GM19455 (cell line): ENCODE results near the gene SHISAL2A.

Experiments used
- ATAC-seq: cut with Tn5 transposase; IDR thresholded peaks from one replicate; pipeline ENCODE4 v1.9.1; 2021; ENCODE audit not compliant: unreplicated experiment

The SHISAL2A gene

DNA sequence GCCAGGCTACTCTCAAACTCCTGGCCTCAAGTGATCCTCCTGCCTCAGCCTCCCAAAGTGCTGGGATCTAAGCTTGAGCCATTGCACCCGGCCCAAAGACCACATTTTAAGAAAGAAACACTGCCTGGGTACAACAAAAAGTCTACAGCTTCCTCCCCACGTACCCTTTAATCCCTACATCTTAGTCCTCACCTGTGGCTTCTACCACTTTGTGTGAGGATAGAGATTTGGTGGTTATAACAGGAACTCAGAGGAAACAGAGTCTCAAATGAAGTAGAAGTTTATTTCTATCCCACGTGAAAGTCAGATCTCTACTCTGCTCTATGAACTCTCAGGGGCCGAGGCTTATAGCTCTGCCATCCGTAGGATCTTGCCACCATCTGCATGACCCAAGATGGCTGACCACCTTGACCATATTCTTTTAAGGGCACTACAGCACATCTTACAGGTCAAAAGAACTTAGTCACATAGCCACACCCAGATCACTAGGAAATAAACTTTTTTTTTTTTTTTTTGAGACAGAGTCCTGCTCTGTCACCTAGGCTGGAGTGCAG, 17.4 kb upstream of the SHISAL2A start:
- no peak for ATAC-seq

DNA sequence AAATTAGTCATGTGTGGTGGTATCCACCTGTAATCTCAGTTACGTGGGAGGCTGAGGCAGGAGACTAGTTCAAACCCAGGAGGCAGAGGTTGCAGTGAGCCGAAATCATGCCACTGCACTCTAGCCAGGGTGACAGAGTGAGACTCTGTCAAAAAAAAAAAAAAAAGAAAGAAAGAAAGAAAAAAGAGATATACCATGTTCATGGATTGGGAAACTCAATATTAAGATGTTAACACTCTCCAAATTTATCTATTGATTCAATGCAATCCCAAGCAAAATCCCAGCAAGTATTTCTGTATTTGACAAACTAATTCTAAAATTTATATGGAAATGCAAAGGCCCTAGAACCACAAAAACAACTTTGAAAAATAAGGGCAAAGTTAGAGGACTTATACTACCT, 11.0 kb upstream of the SHISAL2A start:
- ATAC-seq = no peak

GRCh38 chr1:52623812-52624211, 9.2 kb upstream of the SHISAL2A start:
- ATAC-seq = no peak

- ATAC-seq = no peak
Observed at GRCh38 chr1:52627028-52627427, 5.9 kb upstream of the SHISAL2A start.

DNA sequence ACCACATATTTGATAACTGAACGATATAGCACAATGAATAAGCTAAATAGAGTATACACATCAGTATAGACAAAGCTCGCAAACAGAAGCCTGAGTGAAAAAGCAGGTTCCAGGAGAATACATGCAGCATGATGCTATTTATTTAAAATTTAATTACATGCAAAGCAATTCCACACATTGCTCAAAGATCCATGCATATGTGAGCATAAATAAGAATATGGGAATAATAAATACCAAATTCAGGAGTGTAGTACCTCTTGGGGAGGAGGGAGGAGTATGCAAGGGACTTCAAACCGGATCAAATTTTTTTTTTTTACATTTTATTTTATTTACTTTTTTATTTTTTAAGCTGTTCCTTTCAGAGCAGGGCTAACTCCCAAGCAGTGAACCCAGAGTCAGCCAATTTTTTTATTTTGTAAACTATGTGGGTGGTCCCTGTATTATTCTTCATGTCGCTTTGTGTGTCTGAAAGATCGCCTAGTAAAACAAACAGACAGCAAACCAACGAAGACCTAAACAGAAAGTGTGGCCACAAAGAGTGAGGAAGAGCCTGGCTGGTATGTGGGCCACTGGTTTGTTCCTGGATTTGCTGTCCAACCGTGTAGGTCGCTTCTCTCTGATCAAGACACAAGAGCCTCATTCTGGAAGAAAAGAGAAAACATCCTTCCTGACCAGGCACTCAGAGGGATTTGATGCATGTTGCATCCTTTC, 4.2 kb upstream of the SHISAL2A start:
- no peak for ATAC-seq

GRCh38 chr1:52629325-52629643, 3.7 kb upstream of the SHISAL2A start:
- ATAC-seq = no peak

GRCh38 chr1:52629667-52630066, 3.3 kb upstream of the SHISAL2A start:
- no peak for ATAC-seq

GRCh38 chr1:52631759-52632331, 1.1 kb upstream of the SHISAL2A start:
- ATAC-seq = no peak

DNA sequence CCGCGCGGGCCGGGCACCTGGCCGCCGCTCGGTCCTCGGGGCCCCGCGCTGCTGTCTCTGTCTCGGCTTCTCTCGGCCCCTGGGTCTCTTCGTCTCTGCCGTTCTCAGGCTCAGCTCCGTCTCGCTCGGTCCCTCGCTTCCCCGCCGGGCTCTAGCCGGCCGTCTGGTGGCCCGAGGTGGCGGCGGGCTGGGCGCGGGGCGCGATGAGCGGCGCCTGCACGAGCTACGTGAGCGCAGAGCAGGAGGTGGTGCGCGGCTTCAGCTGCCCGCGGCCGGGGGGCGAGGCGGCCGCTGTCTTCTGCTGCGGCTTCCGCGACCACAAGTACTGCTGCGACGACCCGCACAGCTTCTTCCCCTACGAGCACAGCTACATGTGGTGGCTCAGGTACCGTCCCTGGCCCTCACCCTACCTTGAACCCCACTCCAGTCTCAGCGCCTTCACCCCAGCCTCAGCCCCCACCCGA, 355 bp downstream of the SHISAL2A start:
- no peak for ATAC-seq

GRCh38 chr1:52634111-52634510, 1.1 kb downstream of the SHISAL2A start:
- no peak for ATAC-seq

GRCh38 chr1:52635321-52636089, 2.5 kb downstream of the SHISAL2A start:
- no peak for ATAC-seq

- peak; percentile 75 for ATAC-seq
Observed at GRCh38 chr1:52636721-52637695, 4.0 kb downstream of the SHISAL2A start.

DNA sequence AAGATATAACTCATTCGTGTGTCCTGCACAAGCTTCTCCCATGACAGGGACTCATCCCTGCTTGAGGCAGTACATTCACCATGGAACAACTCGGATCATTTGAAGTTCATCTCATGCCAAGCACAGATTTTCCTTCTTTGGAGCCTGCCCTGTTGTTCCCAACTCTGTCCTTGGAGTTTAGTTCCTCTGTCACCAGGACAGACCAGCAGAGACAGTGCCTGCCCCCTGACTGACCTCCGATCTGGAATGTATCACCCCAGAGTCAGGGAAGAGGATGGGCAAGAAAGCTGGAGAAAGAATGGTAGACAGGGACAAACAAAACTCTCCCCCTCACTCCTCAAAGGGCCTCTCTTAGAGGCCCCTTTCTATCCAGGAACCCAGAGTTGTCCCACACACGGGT, 5.0 kb downstream of the SHISAL2A start:
- no peak for ATAC-seq

DNA sequence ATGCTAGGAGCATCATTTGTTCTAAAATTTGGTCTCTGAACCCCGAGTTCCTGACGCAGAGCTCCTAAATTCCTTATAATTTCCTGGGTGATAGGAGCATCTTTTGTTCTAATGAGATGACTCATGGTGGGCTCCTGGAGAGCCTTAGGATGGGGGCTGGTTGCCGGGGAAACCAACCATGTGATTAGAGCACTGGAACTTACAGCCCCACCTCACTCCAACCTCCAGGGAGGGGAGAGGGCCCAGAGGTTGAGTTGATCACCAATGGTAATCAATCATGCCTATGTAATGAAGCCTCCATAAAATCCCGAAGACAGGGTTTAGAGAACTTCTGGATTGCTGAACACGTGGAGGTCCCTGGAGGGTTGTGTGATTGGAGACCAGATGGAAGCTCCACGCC, 7.7 kb downstream of the SHISAL2A start:
- no peak for ATAC-seq

GRCh38 chr1:52641307-52641706, 8.3 kb downstream of the SHISAL2A start:
- no peak for ATAC-seq

- no peak for ATAC-seq
Observed at GRCh38 chr1:52645261-52645660, 12.3 kb downstream of the SHISAL2A start.

DNA sequence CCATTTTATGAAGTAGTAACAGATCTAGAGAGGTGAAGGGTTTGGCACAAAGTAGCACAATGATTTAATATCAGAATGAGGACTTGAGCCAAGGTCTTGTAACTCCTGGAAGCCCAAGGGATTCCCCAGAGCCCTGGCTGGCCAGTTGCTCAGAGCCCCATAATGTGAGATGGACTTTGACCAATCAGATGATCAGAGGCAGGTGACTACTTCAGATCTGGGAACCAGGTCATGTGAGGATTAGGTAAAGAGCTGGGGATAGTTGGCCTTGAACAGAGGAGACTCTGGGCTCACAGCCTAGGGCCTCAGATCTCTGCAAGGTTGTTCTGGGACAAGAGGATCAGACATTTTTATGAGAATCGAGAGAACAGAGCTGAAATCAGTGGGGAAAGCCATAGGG, 18.9 kb downstream of the SHISAL2A start:
- no peak for ATAC-seq

- ATAC-seq = no peak
Observed at GRCh38 chr1:52653207-52653849, 20.4 kb downstream of the SHISAL2A start.

- ATAC-seq = no peak
Observed at GRCh38 chr1:52654063-52654462, 21.1 kb downstream of the SHISAL2A start.

GRCh38 chr1:52657702-52658101, 24.7 kb downstream of the SHISAL2A start:
- no peak for ATAC-seq
